ENCODE data around the gene WDR12. TPM values are rescaled to one million over a fixed set of nuclear protein-coding genes. Genes with fewer than 3 reads are reported as not detected.

Gene WDR12
- total and polyA plus RNA-seq, 9 of the 15 experiments (the other 6 are each of a cell fraction or from before 2014, with no cell fraction given), result 109 to 554 (median 174) TPM

GRCh38 chr2:202870431-202871299 is 40.8 kb downstream of the WDR12 start (continued):
- no peak for TF ChIP-seq FOXA3 (CRISPR knock-in tag; conservative IDR thresholded peaks at IDR 0.05 in 1 of 2, IDR thresholded peaks at IDR 0.05 in 1 of 2)
- peak; percentile 37 to 68 (median 55); a peak in 5 of 6 replicates for TF ChIP-seq CTCF (IDR thresholded peaks at IDR 0.05 in 2 of 3, conservative IDR thresholded peaks at IDR 0.05 in 1 of 3; ENCODE audit: insufficient read depth in 2 of 3, low read depth in 1 of 3, low read length in 3 of 3)
- no peak for TF ChIP-seq ATF1 (CRISPR knock-in tag; IDR thresholded peaks at IDR 0.05)
- TF ChIP-seq ATF1 (tag; IDR thresholded peaks at IDR 0.05), result 0 out of 2 replicates have a peak, but pooled peaks have one; percentile 4

- no peak for DNase-seq (ENCODE audit: extremely low read depth in 1 of 4, low spot score in 3 of 4)
- Histone ChIP-seq H3K27me3 (ENCODE audit: control insufficient read depth in 2 of 2, insufficient read depth in 2 of 2, low read length in 2 of 2) (no peaks in the 10 kb centered on the region), H3K9me1 (ENCODE audit: control insufficient read depth, insufficient read depth, low read length) (no peaks in the 10 kb centered on the region), H3K4me3 (no peak overlapping the region), H3K9ac (ENCODE audit: insufficient read depth in 1 of 2, low read depth in 2 of 2, low read length in 2 of 2) (no peak overlapping the region), H3K4me2 (ENCODE audit: insufficient read depth, low read length) (no peak overlapping the region), H3K4me1 (replicated peaks in 1 of 2; ENCODE audit: control insufficient read depth in 2 of 2, insufficient read depth in 2 of 2, low read length in 2 of 2) (no peaks in the 10 kb centered on the region), H3K36me3 (ENCODE audit: control insufficient read depth, insufficient read depth, low read length) (no peaks in the 10 kb centered on the region), H3K9me3 (replicated peaks; ENCODE audit: control insufficient read depth, insufficient read depth, low read depth, low read length) (no peaks in the 10 kb centered on the region), H3K79me2 (ENCODE audit: control insufficient read depth, insufficient read depth, low read length) (no peaks in the 10 kb centered on the region), H2AFZ (ENCODE audit: low read depth, low read length) (no peak overlapping the region), H4K20me1 (replicated peaks; ENCODE audit: control insufficient read depth, insufficient read depth, low read length) (no peaks in the 10 kb centered on the region), H3K27ac (ENCODE audit: extremely low read depth, low read depth, low read length) (no peak overlapping the region)
- no peak for FAIRE-seq
- WGBS (ENCODE audit: insufficient coverage, low coverage, missing lambda C conversion rate), result 40% methylated on average over 1 of the region's 3 CpGs
- no peak for TF ChIP-seq ZNF644 (tag; IDR thresholded peaks at IDR 0.05; ENCODE audit: low read depth)
- TF ChIP-seq DEAF1 (CRISPR knock-in tag; IDR thresholded peaks at IDR 0.05), result no peak
- POLR2A ChIA-PET, result no interaction called here
- no TSS peak for BruUV-seq (replicated peaks)
- in situ Hi-C loops (cut with MboI) (no loop called here), intact Hi-C loops (cut with micrococcal nuclease) (no loop called here)
- CTCF ChIA-PET (ENCODE audit: low intra/inter-chr PET ratio), result no interaction called here
- ATAC-seq, result no peak
Observed at GRCh38 chr2:202861987-202862386, 49.5 kb downstream of the WDR12 start.

Data from K562 (cell line).